ENCODE data around the gene DOCK4.

DNA sequence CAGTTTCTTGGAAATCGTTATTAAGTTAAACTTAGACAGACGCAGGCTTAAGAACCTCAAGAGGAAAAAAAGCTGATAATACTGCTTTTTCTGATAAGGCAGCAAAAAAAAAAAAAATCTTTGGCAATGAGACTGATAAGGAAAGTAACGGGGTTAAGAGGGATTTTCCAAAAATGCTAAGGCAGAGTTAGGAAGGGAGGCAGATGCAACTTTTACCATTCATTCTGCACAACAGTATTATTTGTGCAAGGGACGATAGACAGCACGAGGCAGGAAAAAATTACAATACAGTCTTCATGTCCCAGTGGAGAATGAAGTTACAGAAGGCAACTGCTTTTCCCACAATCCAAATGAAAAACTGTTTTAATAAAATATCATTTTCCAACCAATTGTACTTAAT is 194.0 kb downstream of the DOCK4 start:
- TF ChIP-seq CTCF (optimal IDR thresholded peaks at IDR 0.05 in 1 of 3, IDR thresholded peaks at IDR 0.05 in 1 of 3, conservative IDR thresholded peaks at IDR 0.05 in 1 of 3; ENCODE audit: extremely low read depth in 1 of 3, insufficient read depth in 2 of 3, low read length in 3 of 3) (no peak), EZH2 (IDR thresholded peaks at IDR 0.05; ENCODE audit: low read length) (no peak)
